Measurements from ENCODE around the gene RNF223.

DNA sequence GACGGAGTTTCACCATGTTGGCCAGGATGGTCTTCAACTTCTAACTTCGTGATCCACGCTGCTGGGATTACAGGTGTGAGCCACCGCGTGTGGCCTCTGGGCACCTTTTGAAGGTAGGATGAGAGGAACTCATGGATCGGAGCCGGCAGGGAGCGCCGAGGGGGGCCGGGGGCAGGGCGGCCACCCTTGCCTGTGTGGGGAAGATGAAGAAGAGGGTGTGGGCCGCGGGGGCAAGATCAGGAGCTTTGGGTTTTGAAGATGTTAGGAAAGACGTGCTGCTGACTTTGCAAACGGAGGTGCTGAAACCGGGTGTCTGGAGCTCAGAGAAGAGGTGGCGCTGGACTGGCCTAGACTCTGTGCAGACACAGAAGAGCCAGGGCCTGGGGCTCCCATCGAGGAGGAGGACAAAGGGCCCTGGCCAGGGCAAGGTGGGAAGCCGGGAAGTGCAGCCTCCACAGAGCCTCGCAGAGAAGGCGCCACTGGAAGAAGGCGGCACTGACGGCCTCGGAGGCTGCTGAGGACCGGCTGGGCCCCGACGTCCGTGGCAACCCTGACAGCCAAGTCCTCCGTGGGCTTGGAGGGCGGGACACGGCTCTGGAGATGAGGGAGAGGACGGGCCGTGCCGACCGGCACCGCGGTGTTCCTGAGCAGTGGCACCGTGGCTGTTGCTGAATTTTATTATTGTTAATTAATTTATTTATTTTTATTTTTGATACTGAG is 13.7 kb downstream of the RNF223 start:
- no peak for TF ChIP-seq EP300 (IDR thresholded peaks at IDR 0.05)
- TF ChIP-seq, protein P1, sequence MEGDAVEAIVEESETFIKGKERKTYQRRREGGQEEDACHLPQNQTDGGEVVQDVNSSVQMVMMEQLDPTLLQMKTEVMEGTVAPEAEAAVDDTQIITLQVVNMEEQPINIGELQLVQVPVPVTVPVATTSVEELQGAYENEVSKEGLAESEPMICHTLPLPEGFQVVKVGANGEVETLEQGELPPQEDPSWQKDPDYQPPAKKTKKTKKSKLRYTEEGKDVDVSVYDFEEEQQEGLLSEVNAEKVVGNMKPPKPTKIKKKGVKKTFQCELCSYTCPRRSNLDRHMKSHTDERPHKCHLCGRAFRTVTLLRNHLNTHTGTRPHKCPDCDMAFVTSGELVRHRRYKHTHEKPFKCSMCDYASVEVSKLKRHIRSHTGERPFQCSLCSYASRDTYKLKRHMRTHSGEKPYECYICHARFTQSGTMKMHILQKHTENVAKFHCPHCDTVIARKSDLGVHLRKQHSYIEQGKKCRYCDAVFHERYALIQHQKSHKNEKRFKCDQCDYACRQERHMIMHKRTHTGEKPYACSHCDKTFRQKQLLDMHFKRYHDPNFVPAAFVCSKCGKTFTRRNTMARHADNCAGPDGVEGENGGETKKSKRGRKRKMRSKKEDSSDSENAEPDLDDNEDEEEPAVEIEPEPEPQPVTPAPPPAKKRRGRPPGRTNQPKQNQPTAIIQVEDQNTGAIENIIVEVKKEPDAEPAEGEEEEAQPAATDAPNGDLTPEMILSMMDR (IDR thresholded peaks at IDR 0.05), result no peak

Data from stomach (tissue), 4 donors.